HG03066 (cell line): Measurements from ENCODE around the gene PIGN.
"Not testable (repeated sequence)": the region's sequence is repeated elsewhere in the genome, so short reads cannot be mapped to it uniquely, and the experiment has no call there.

ENCODE experiments used
- ATAC-seq: cut with Tn5 transposase; IDR thresholded peaks from one replicate; pipeline ENCODE4 v1.9.1; 2021; ENCODE audit warnings: low read depth; ENCODE audit not compliant: unreplicated experiment

The PIGN gene

GRCh38 chr18:62182220-62182619, 4.6 kb downstream of the PIGN start:
- no peak for ATAC-seq

GRCh38 chr18:62179213-62179612, 7.6 kb downstream of the PIGN start:
- no peak for ATAC-seq

- no peak for ATAC-seq
Observed at GRCh38 chr18:62177271-62177670, 9.6 kb downstream of the PIGN start.

GRCh38 chr18:62175521-62175920, 11.3 kb downstream of the PIGN start:
- no peak for ATAC-seq

- no peak for ATAC-seq
Observed at GRCh38 chr18:62172298-62172697, 14.6 kb downstream of the PIGN start.

- ATAC-seq = no peak
Observed at GRCh38 chr18:62170857-62171256, 16.0 kb downstream of the PIGN start.

GRCh38 chr18:62166524-62166923, 20.3 kb downstream of the PIGN start:
- not testable (repeated sequence) for ATAC-seq

- ATAC-seq = no peak
Observed at GRCh38 chr18:62165583-62165982, 21.3 kb downstream of the PIGN start.

GRCh38 chr18:62164855-62165487, 21.9 kb downstream of the PIGN start:
- ATAC-seq = no peak

- ATAC-seq = no peak
Observed at GRCh38 chr18:62164310-62164709, 22.5 kb downstream of the PIGN start.

GRCh38 chr18:62157843-62158242, 29.0 kb downstream of the PIGN start:
- ATAC-seq = no peak

- ATAC-seq = no peak
Observed at GRCh38 chr18:62152844-62153243, 34.0 kb downstream of the PIGN start.

- ATAC-seq = no peak
Observed at GRCh38 chr18:62151068-62151771, 35.6 kb downstream of the PIGN start.

GRCh38 chr18:62144338-62144737, 42.5 kb downstream of the PIGN start:
- no peak for ATAC-seq

GRCh38 chr18:62140259-62140658, 46.6 kb downstream of the PIGN start:
- ATAC-seq = no peak

- no peak for ATAC-seq
Observed at GRCh38 chr18:62138461-62139235, 48.2 kb downstream of the PIGN start.

GRCh38 chr18:62131301-62131909, 55.5 kb downstream of the PIGN start:
- peak; percentile 69 for ATAC-seq

GRCh38 chr18:62128157-62128556, 58.7 kb downstream of the PIGN start:
- no peak for ATAC-seq

GRCh38 chr18:62126737-62127136, 60.1 kb downstream of the PIGN start:
- no peak for ATAC-seq

- ATAC-seq = no peak
Observed at GRCh38 chr18:62125702-62126101, 61.2 kb downstream of the PIGN start.

- no peak for ATAC-seq
Observed at GRCh38 chr18:62122330-62122729, 64.5 kb downstream of the PIGN start.
